Measurements from ENCODE around the gene LMBR1.

Gene LMBR1

DNA sequence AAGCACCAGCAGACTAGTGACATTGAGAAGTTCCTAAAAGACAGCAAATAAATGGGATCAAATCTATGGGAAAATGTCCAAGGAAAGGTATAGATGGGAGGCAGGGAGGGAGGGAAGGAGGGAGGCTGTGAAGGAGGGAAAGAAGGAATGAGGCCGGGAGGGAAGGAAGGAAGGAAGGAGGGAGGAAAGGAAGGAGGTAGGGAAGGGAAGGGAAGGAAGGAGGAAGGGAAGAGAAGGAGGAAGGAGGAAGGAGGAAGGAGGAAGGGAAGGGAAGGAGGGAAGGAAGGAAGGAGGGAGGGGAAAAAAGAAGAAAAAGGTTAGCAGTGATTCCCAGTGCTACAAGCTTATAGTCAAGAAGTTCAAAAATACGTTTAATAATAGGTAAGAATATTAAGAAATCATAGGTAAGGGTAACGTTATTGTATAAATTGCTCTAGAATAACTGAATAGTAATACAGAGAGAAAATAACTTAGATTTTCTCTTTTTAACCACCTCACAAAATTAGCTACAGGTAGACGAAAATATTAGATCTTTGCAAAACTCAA, 106.9 kb downstream of the LMBR1 start:
- H3K4me1 ChIP-seq (ENCODE audit: low read depth, poor library complexity, severe bottlenecking) = no peaks in the 10 kb centered on the region
- H3K4me3 ChIP-seq (IDR thresholded peaks at IDR 0.05; ENCODE audit: insufficient read depth, low read depth, low read length) = no peak overlapping the region
- H2AFZ ChIP-seq (ENCODE audit: low read depth) = no peak overlapping the region
- H3K27ac ChIP-seq = no peak overlapping the region
- no peak overlapping the region for H3K9ac ChIP-seq
- H4K20me1 ChIP-seq (ENCODE audit: insufficient read depth) = no peaks in the 10 kb centered on the region
- no peaks in the 10 kb centered on the region for H3K79me2 ChIP-seq (ENCODE audit: insufficient read depth, low read depth)
- TF ChIP-seq, protein P1, sequence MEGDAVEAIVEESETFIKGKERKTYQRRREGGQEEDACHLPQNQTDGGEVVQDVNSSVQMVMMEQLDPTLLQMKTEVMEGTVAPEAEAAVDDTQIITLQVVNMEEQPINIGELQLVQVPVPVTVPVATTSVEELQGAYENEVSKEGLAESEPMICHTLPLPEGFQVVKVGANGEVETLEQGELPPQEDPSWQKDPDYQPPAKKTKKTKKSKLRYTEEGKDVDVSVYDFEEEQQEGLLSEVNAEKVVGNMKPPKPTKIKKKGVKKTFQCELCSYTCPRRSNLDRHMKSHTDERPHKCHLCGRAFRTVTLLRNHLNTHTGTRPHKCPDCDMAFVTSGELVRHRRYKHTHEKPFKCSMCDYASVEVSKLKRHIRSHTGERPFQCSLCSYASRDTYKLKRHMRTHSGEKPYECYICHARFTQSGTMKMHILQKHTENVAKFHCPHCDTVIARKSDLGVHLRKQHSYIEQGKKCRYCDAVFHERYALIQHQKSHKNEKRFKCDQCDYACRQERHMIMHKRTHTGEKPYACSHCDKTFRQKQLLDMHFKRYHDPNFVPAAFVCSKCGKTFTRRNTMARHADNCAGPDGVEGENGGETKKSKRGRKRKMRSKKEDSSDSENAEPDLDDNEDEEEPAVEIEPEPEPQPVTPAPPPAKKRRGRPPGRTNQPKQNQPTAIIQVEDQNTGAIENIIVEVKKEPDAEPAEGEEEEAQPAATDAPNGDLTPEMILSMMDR (conservative IDR thresholded peaks at IDR 0.05; ENCODE audit: low read depth, low read length) = no peak
- H3K4me2 ChIP-seq = no peak overlapping the region
- no peaks in the 10 kb centered on the region for H3K27me3 ChIP-seq (ENCODE audit: insufficient read depth, low read depth)
- H3K36me3 ChIP-seq (ENCODE audit: insufficient read depth) = no peaks in the 10 kb centered on the region

DNA sequence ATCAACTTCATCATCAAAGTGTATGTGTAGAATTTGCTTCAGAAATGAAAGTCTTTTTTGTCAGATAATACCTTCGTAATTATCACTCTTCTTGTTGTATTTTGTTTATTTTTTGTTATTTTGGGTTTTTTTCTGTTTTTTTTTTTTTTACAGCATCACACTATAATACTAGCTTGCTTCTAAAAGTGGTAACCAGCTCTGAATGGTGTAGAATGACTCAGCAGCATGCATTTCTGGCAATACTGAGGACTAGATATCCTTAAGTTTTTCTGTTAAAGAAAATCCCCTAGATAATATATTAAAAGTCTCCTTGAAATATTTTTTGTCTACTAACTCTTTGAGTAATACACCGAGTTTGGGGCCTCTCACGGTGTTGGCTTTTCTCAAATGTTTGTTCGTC, 109.1 kb downstream of the LMBR1 start:
- H3K9ac ChIP-seq = no peak overlapping the region
- no peaks in the 10 kb centered on the region for H3K4me1 ChIP-seq (ENCODE audit: low read depth, poor library complexity, severe bottlenecking)
- no peak overlapping the region for H3K4me2 ChIP-seq
- H3K27me3 ChIP-seq (ENCODE audit: insufficient read depth, low read depth) = no peaks in the 10 kb centered on the region
- H3K79me2 ChIP-seq (ENCODE audit: insufficient read depth, low read depth) = no peaks in the 10 kb centered on the region
- no peaks in the 10 kb centered on the region for H3K36me3 ChIP-seq (ENCODE audit: insufficient read depth)
- no peaks in the 10 kb centered on the region for H4K20me1 ChIP-seq (ENCODE audit: insufficient read depth)
- H3K27ac ChIP-seq = no peak overlapping the region
- no peak overlapping the region for H2AFZ ChIP-seq (ENCODE audit: low read depth)
- TF ChIP-seq, protein P1 (conservative IDR thresholded peaks at IDR 0.05; ENCODE audit: low read depth, low read length) = no peak
- no peak overlapping the region for H3K4me3 ChIP-seq (IDR thresholded peaks at IDR 0.05; ENCODE audit: insufficient read depth, low read depth, low read length)

DNA sequence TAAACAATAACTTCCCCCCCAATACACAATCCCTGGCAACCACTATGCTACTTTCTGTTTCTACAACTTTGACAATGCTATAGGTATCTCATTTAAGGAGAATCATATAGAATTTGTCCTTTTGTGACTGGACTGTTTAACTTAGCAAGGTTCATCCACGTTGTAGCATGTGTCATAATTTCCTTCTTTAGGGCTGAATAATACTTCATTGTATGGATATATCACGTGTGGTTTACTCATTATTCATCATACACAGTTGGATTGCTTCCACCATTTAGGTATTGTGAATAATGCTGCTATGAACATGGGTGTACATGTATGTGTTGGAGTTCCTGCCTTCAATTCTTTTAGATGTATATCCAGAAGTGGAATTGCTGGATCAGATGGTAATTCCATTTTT, 111.0 kb downstream of the LMBR1 start:
- Histone ChIP-seq H2AFZ (ENCODE audit: low read depth) (no peak overlapping the region), H3K4me2 (no peak overlapping the region), H4K20me1 (ENCODE audit: insufficient read depth) (no peaks in the 10 kb centered on the region), H3K27ac (no peak overlapping the region), H3K36me3 (ENCODE audit: insufficient read depth) (no peaks in the 10 kb centered on the region), H3K79me2 (ENCODE audit: insufficient read depth, low read depth) (no peaks in the 10 kb centered on the region), H3K4me3 (IDR thresholded peaks at IDR 0.05; ENCODE audit: insufficient read depth, low read depth, low read length) (no peak overlapping the region), H3K9ac (no peak overlapping the region), H3K27me3 (ENCODE audit: insufficient read depth, low read depth) (no peaks in the 10 kb centered on the region), H3K4me1 (ENCODE audit: low read depth, poor library complexity, severe bottlenecking) (no peaks in the 10 kb centered on the region)
- TF ChIP-seq, protein P1 (conservative IDR thresholded peaks at IDR 0.05; ENCODE audit: low read depth, low read length) = no peak

DNA sequence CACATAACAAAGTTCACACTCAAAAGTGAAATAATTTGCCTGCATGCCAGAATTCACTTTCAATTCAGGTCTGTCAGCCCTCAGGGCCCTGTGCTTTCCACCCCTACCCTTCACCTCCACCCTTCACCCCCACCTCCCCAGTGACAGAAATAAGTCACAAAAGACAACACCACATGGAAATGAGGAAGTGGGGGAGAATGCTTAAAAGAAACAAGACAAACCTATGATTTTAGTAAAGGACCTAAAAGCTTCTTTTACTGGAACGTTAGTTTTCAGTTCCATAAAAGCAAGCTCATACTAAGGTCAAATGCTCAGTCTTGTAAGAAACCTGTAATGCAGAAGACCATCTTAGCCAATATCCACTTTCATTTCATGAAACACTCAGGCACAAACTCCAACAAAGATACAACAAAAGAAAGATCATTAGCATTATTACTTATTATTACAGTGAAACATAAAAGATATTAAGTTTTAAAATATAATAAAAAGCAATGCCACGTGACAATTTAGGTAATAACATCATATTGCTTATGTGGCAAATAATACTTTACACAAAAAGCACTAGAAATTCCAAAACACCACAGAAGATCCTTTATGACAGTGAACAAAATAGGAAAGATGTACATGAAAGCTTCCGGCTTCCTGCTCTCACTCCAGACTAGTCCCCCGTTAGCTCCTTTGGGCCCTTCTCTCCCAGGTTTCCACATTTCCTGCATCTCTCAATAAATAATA, 112.1 kb downstream of the LMBR1 start:
- Histone ChIP-seq H4K20me1 (ENCODE audit: insufficient read depth) (no peaks in the 10 kb centered on the region), H3K4me1 (ENCODE audit: low read depth, poor library complexity, severe bottlenecking) (no peaks in the 10 kb centered on the region), H3K4me2 (no peak overlapping the region), H3K4me3 (IDR thresholded peaks at IDR 0.05; ENCODE audit: insufficient read depth, low read depth, low read length) (no peak overlapping the region), H2AFZ (ENCODE audit: low read depth) (no peak overlapping the region), H3K27ac (no peak overlapping the region), H3K79me2 (ENCODE audit: insufficient read depth, low read depth) (no peaks in the 10 kb centered on the region), H3K27me3 (ENCODE audit: insufficient read depth, low read depth) (no peaks in the 10 kb centered on the region), H3K9ac (no peak overlapping the region), H3K36me3 (ENCODE audit: insufficient read depth) (no peaks in the 10 kb centered on the region)
- TF ChIP-seq, protein P1 (conservative IDR thresholded peaks at IDR 0.05; ENCODE audit: low read depth, low read length) = no peak

Measured in KMS-11 (cell line).